ENCODE results near the gene C3orf22. TPM values are rescaled to one million over a fixed set of nuclear protein-coding genes. Genes with fewer than 3 reads are reported as not detected.

The C3orf22 gene
- total RNA-seq, 1 donor from 2014 or later = not detected

DNA sequence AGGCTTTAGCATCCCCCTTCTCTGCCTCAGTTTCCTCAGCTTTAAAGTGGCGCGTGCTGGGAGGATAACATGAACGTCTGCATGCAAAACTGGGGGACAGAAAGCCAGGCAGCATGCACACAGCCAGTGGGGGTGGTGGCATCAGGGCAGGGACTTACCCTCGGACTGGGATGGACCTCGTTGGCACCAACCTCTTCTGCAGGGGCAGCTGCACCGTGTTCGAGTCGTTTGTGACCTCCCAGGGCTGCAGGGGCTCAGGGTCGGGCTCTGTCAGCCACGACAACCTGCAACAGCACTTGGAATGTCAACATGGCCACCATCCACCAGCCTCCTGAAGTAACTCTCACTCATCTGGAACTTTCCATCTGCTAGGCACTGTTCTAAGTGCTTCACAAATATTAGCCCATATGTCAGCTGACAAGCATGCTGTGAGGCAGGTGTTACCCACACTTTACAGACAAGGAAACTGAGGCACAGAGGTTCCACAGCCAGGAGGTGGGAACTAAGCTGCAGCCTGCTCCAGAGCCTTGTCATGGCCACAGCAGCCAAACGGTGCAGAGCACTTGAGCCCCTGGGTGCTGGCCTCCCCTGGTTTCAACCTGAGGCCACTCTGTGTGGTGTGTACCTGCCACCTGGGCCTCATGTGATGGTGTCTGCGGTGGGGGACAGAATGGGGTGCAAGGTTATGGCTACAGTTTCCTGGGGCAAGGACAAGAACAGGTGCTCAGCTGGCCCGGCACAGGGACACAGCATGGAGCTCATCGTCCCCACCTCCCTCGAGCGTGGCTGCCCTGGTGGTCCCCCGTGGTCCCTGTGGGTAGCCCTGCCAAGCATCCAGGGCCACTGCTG, 6.7 kb downstream of the C3orf22 start:
- intact Hi-C loops (cut with micrococcal nuclease) = no loop called here
- TF ChIP-seq, protein P1, sequence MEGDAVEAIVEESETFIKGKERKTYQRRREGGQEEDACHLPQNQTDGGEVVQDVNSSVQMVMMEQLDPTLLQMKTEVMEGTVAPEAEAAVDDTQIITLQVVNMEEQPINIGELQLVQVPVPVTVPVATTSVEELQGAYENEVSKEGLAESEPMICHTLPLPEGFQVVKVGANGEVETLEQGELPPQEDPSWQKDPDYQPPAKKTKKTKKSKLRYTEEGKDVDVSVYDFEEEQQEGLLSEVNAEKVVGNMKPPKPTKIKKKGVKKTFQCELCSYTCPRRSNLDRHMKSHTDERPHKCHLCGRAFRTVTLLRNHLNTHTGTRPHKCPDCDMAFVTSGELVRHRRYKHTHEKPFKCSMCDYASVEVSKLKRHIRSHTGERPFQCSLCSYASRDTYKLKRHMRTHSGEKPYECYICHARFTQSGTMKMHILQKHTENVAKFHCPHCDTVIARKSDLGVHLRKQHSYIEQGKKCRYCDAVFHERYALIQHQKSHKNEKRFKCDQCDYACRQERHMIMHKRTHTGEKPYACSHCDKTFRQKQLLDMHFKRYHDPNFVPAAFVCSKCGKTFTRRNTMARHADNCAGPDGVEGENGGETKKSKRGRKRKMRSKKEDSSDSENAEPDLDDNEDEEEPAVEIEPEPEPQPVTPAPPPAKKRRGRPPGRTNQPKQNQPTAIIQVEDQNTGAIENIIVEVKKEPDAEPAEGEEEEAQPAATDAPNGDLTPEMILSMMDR (IDR thresholded peaks at IDR 0.05; ENCODE audit: borderline replicate concordance) = no peak
- H3K4me1 ChIP-seq = peaks cover 13% of the 10 kb centered on the region
- no peaks in the 10 kb centered on the region for H3K36me3 ChIP-seq
- H3K27me3 ChIP-seq (ENCODE audit: low read depth) = peaks cover 4% of the 10 kb centered on the region
- no peak overlapping the region for H3K27ac ChIP-seq (replicated peaks)
- H3K9me3 ChIP-seq (replicated peaks) = no peaks in the 10 kb centered on the region
- no peak overlapping the region for H3K4me3 ChIP-seq
- DNase-seq = no peak

DNA sequence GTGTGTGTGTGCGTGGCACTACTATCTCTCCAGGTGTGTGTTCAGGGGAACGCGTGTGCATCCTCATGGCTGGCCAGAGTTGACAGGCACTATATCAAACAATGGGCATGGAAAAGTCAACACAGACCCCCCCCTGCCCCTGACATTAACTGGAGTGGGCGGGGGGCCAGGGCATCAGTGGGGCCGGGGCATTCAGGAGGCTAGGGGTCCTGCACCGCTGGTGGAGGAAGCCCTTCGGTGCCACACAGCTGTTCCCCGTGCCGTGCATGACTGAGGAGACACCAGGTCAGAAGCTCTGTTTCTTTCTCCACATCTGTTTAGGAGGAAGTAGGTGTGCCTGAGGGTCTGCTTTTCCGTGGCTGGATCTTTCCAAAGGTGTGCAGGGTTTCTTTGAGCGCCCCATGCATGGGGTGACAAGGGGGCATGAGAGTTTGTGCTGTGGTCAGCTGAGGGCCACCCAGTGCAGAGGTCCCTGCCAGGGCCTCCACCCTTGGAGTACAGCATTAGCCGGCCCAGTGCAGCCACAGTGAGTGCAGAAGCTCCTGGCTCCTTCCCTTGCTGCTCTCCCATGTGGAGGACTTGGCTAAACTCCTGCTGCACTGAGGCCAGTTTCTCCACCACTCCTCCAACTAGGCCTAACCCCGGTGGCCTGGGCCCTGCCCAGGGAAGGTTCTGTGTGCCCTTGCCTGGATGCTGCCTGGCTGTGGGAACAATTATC, 7.5 kb downstream of the C3orf22 start:
- TF ChIP-seq, protein P1 (IDR thresholded peaks at IDR 0.05; ENCODE audit: borderline replicate concordance) = no peak
- no peak overlapping the region for H3K4me3 ChIP-seq
- no peak overlapping the region for H3K27ac ChIP-seq (replicated peaks)
- H3K27me3 ChIP-seq (ENCODE audit: low read depth) = peaks cover 9% of the 10 kb centered on the region
- DNase-seq = no peak
- peaks cover 13% of the 10 kb centered on the region for H3K4me1 ChIP-seq
- H3K9me3 ChIP-seq (replicated peaks) = no peaks in the 10 kb centered on the region
- no peaks in the 10 kb centered on the region for H3K36me3 ChIP-seq
- intact Hi-C loops (cut with micrococcal nuclease) = no loop called here

DNA sequence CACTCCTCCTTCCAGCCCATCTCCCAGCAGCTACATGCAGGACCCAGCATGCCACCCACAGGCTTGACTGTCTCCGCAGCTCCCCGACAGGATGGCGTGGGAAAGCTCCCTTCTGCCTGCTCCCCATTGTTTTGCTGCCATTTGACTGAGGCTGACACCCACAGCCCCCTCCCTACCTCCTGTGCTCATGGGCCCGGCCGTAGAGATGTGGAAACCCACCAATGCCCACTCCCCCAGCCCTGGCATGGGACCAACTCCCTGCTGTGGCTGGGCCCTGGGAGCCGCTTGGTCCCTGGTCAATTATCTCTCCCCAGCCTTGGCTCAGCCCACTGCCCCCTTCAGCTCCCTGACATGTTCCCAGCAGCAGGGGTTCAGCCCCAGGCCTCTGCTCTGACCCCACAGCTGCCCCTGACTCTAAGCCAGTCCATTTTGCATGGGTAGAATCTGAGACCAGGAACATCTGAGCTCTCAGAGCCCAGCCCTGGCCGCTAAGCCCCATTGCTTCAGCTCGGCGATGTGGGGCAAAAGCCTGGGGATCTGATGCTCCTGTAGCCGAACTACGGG, 8.2 kb downstream of the C3orf22 start:
- Histone ChIP-seq H3K36me3 (no peaks in the 10 kb centered on the region), H3K4me1 (peaks cover 13% of the 10 kb centered on the region), H3K4me3 (no peak overlapping the region), H3K27ac (replicated peaks) (no peak overlapping the region), H3K27me3 (ENCODE audit: low read depth) (peaks cover 9% of the 10 kb centered on the region), H3K9me3 (replicated peaks) (no peaks in the 10 kb centered on the region)
- TF ChIP-seq, protein P1 (IDR thresholded peaks at IDR 0.05; ENCODE audit: borderline replicate concordance) = no peak
- DNase-seq = no peak
- intact Hi-C loops (cut with micrococcal nuclease) = no loop called here

DNA sequence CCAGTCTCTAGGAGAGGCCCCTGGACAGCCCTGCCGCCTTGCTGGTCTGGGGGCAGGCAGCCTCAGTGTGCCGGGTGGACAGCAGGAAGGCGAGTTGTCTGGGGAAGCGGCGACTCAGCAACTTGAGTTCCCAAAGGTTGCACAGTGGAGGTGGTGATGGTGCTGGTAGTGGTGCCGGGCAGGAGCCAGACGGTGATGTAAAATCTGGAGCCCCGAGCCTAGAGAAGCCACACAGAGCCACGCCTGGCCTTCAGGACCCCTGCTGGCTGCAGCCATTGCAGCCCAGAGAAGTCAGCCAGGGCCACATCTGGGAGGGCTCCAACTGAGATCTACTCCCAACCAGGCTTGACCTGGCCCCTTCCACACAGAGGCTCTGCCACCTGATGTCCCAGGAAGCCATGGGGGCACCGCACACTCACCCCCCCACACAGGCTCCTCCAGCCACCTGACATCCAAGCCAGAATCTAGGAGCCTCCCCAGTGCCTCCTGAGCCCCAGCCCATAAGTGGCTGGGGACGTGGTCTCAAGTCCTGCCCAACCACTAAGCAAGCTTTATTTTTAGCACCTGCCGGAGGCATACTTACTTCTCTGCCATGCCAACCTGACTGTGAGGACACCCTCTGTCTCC, 8.8 kb downstream of the C3orf22 start:
- Histone ChIP-seq H3K4me1 (peaks cover 13% of the 10 kb centered on the region), H3K36me3 (no peaks in the 10 kb centered on the region), H3K4me3 (no peak overlapping the region), H3K27ac (replicated peaks) (no peak overlapping the region), H3K9me3 (replicated peaks) (no peaks in the 10 kb centered on the region), H3K27me3 (ENCODE audit: low read depth) (peaks cover 9% of the 10 kb centered on the region)
- TF ChIP-seq, protein P1 (IDR thresholded peaks at IDR 0.05; ENCODE audit: borderline replicate concordance) = no peak
- DNase-seq = no peak
- intact Hi-C loops (cut with micrococcal nuclease) = no loop called here
